WTC11 (cell line): ENCODE results near the gene PTGIS.

Experiments
- CBFB ChIP-seq: sonication (generic); formaldehyde crosslinking; IDR thresholded peaks from 2 replicates; pipeline ENCODE4 v1.8.1; 2022; ENCODE audit warnings: mild to moderate bottlenecking, low read depth, missing genetic modification reagents
- FOXJ3 ChIP-seq: sonication (generic); formaldehyde crosslinking; IDR thresholded peaks from 2 replicates; pipeline ENCODE4 v1.9.0; 2021; ENCODE audit warnings: missing genetic modification reagents, mild to moderate bottlenecking, borderline replicate concordance
- HMGXB4 ChIP-seq: sonication (generic); formaldehyde crosslinking; IDR thresholded peaks from 2 replicates; pipeline ENCODE4 v1.8.1; 2023; ENCODE audit warnings: mild to moderate bottlenecking, moderate library complexity, missing genetic modification reagents
- NR1H2 ChIP-seq: sonication (generic); formaldehyde crosslinking; IDR thresholded peaks from 2 replicates; pipeline ENCODE4 v1.9.0; 2021; ENCODE audit warnings: mild to moderate bottlenecking, moderate library complexity, missing genetic modification reagents
- SP1 ChIP-seq: sonication (generic); formaldehyde crosslinking; conservative IDR thresholded peaks from 2 replicates; pipeline ENCODE4 v1.8.1; 2022; ENCODE audit warnings: missing genetic modification reagents
- TP53 ChIP-seq: sonication (generic); formaldehyde crosslinking; IDR thresholded peaks from 2 replicates; pipeline ENCODE4 v1.8.1; 2023; ENCODE audit warnings: mild to moderate bottlenecking, missing genetic modification reagents
- TF ChIP-seq, protein P1 (sequence below): fragments of 200-600 bp; IDR thresholded peaks from 2 replicates; pipeline ENCODE4 v1.8.0; 2022; ENCODE audit warnings: antibody characterized with exemption
- TF ChIP-seq, protein P2 (sequence below): sonication (generic); formaldehyde crosslinking; IDR thresholded peaks from 2 replicates; pipeline ENCODE4 v1.8.1; 2022; ENCODE audit warnings: low read depth, missing genetic modification reagents, borderline replicate concordance
- TF ChIP-seq, protein P3 (sequence below): sonication (generic); formaldehyde crosslinking; conservative IDR thresholded peaks from 2 replicates; pipeline ENCODE4 v1.8.1; 2022; ENCODE audit warnings: mild to moderate bottlenecking, missing genetic modification reagents
- TF ChIP-seq, protein P4 (sequence below): fragments of 250-450 bp; sonication (Bioruptor Pico); IDR thresholded peaks from 2 replicates; pipeline ENCODE4 v2.1.2; 2022; ENCODE audit warnings: mild to moderate bottlenecking, moderate library complexity
- TF ChIP-seq, protein P5 (sequence below): sonication (generic); formaldehyde crosslinking; IDR thresholded peaks from 2 replicates; pipeline ENCODE4 v1.8.0; 2023; ENCODE audit warnings: missing genetic modification reagents

DNA sequence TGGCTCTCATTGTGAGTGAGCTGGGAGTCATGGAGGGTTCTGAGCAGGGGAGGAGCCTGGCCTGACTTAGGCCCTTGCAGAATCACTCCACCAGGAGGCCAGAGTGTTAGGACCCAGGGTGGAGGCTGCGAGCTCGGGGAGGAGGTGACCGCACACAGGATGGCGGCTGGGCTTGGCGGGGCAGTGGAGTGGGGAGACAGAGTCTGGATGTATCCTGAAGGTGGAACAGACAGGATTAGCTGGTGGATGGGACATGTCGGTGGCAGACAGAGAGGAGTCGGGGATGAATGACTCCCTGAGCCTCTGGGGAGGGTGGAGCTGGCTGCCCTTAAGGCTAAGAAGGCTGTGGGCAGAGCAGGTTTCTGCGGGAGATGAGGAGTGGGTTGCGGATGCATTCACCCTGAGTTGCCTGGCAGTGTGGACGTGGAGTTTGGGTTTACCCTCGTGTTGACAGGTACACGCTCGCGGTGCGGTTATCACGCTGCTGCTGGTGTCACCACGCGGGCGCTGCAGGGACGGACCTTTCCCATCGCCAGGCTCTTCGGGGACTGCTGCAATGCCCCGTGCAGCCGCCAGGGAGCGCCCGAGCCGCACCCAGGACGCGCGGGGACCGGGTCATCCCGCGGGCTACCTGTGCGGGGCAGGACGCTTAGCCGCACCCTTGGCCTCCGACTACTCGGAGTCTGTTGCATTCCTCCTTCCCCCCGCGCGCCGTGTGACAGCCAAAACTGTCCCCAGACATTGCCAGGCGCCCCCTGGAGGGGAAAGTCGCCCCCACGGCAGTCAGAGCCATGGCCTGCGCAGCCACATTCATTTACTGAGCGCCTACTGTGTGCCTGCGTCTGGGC is 43.0 kb upstream of the PTGIS start:
- TF ChIP-seq NR1H2 (no peak), FOXJ3 (CRISPR knock-in tag) (no peak), SP1 (no peak), HMGXB4 (CRISPR knock-in tag) (peak; percentile 92), TP53 (CRISPR knock-in tag) (no peak), CBFB (no peak)
- TF ChIP-seq, protein P1, sequence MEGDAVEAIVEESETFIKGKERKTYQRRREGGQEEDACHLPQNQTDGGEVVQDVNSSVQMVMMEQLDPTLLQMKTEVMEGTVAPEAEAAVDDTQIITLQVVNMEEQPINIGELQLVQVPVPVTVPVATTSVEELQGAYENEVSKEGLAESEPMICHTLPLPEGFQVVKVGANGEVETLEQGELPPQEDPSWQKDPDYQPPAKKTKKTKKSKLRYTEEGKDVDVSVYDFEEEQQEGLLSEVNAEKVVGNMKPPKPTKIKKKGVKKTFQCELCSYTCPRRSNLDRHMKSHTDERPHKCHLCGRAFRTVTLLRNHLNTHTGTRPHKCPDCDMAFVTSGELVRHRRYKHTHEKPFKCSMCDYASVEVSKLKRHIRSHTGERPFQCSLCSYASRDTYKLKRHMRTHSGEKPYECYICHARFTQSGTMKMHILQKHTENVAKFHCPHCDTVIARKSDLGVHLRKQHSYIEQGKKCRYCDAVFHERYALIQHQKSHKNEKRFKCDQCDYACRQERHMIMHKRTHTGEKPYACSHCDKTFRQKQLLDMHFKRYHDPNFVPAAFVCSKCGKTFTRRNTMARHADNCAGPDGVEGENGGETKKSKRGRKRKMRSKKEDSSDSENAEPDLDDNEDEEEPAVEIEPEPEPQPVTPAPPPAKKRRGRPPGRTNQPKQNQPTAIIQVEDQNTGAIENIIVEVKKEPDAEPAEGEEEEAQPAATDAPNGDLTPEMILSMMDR, result peak; percentile 100
- TF ChIP-seq, protein P2, sequence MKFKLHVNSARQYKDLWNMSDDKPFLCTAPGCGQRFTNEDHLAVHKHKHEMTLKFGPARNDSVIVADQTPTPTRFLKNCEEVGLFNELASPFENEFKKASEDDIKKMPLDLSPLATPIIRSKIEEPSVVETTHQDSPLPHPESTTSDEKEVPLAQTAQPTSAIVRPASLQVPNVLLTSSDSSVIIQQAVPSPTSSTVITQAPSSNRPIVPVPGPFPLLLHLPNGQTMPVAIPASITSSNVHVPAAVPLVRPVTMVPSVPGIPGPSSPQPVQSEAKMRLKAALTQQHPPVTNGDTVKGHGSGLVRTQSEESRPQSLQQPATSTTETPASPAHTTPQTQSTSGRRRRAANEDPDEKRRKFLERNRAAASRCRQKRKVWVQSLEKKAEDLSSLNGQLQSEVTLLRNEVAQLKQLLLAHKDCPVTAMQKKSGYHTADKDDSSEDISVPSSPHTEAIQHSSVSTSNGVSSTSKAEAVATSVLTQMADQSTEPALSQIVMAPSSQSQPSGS (CRISPR knock-in tag), result no peak
- TF ChIP-seq, protein P3, sequence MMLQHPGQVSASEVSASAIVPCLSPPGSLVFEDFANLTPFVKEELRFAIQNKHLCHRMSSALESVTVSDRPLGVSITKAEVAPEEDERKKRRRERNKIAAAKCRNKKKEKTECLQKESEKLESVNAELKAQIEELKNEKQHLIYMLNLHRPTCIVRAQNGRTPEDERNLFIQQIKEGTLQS (CRISPR knock-in tag), result no peak
- TF ChIP-seq, protein P4, sequence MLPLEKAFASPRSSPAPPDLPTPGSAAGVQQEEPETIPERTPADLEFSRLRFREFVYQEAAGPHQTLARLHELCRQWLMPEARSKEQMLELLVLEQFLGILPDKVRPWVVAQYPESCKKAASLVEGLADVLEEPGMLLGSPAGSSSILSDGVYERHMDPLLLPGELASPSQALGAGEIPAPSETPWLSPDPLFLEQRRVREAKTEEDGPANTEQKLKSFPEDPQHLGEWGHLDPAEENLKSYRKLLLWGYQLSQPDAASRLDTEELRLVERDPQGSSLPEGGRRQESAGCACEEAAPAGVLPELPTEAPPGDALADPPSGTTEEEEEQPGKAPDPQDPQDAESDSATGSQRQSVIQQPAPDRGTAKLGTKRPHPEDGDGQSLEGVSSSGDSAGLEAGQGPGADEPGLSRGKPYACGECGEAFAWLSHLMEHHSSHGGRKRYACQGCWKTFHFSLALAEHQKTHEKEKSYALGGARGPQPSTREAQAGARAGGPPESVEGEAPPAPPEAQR (CRISPR knock-in tag), result no peak
- TF ChIP-seq, protein P5, sequence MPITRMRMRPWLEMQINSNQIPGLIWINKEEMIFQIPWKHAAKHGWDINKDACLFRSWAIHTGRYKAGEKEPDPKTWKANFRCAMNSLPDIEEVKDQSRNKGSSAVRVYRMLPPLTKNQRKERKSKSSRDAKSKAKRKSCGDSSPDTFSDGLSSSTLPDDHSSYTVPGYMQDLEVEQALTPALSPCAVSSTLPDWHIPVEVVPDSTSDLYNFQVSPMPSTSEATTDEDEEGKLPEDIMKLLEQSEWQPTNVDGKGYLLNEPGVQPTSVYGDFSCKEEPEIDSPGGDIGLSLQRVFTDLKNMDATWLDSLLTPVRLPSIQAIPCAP (CRISPR knock-in tag), result no peak
